ENCODE data around the gene USP24. TPM values are rescaled to one million over a fixed set of nuclear protein-coding genes. Genes with fewer than 3 reads are reported as not detected.

Gene USP24
- polyA plus RNA-seq, 1 of the 3 experiments (the other 2 are of a cell fraction): 8.1 TPM

GRCh38 chr1:55089683-55090082 lies 125.5 kb downstream of the USP24 start:
- H3F3A ChIP-seq (replicated peaks; ENCODE audit: insufficient read depth): no peaks in the 10 kb centered on the region
- no peak overlapping the region for H2AFZ ChIP-seq (ENCODE audit: low read depth)
- H3K79me2 ChIP-seq (ENCODE audit: insufficient read depth): no peaks in the 10 kb centered on the region
- no peaks in the 10 kb centered on the region for H3K9me2 ChIP-seq
- TF ChIP-seq GATA2 (CRISPR knock-in tag; IDR thresholded peaks at IDR 0.05) (no peak), MEF2A (IDR thresholded peaks at IDR 0.05; ENCODE audit: borderline replicate concordance, low read depth) (no peak), EZH2phosphoT487 (IDR thresholded peaks at IDR 0.05; ENCODE audit: borderline replicate concordance, low read depth) (no peak)
- no peaks in the 10 kb centered on the region; a peak in 1 of 4 replicates for H3K4me1 ChIP-seq (ENCODE audit: control insufficient read depth in 1 of 2, insufficient read depth in 2 of 2, low read depth in 1 of 2, low read length in 1 of 2)
- ChIA-PET POLR2A (no interaction called here), CTCF (no interaction called here)
- H3K27ac ChIP-seq (ENCODE audit: low read depth in 2 of 2, low read length in 1 of 2): no peak overlapping the region
- no peaks in the 10 kb centered on the region for H3K9me3 ChIP-seq
- H3K4me2 ChIP-seq: no peak overlapping the region
- peaks cover 81 to 88% of the 10 kb centered on the region in 2 experiments for H3K36me3 ChIP-seq (replicated peaks in 1 of 2; ENCODE audit: control insufficient read depth in 1 of 2, insufficient read depth in 2 of 2, low read length in 1 of 2)
- no peaks in the 10 kb centered on the region for H3K27me3 ChIP-seq (ENCODE audit: insufficient read depth)
- H3K4me3 ChIP-seq (ENCODE audit: low read depth in 2 of 2, low read length in 1 of 2): no peak overlapping the region
- no peaks in the 10 kb centered on the region for H4K20me1 ChIP-seq (ENCODE audit: insufficient read depth)
- no peak overlapping the region for H3K9ac ChIP-seq
- DNase-seq: no peak
- WGBS (ENCODE audit: low lambda C conversion rate): 82% methylated on average over 2 of the region's 2 CpGs

DNA sequence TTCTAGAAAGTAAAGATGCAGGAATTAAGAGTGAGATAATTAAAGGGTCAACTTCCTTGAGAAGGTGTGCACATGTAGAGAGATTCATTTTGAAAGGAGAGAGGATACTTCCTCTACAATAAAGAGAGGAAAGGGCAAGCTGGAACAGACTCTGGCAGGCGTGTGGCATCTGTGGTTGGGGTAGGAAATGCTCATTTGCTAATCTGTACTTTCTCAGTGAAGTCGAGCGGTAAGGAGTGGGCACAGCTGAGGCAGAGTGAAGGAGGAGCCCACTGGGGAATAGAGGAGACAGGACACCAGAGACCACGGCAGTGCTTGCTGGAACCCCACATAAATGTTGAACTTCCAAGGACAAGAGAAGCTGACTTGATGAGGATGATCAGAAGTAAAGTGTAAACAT lies 126.8 kb downstream of the USP24 start:
- Histone ChIP-seq H3K36me3 (replicated peaks in 1 of 2; ENCODE audit: control insufficient read depth in 1 of 2, insufficient read depth in 2 of 2, low read length in 1 of 2) (peaks cover 81 to 89% of the 10 kb centered on the region in 2 experiments), H3K9me3 (no peaks in the 10 kb centered on the region), H3K9me2 (no peaks in the 10 kb centered on the region), H3K4me1 (ENCODE audit: control insufficient read depth in 1 of 2, insufficient read depth in 2 of 2, low read depth in 1 of 2, low read length in 1 of 2) (no peaks in the 10 kb centered on the region; a peak in 1 of 4 replicates), H4K20me1 (ENCODE audit: insufficient read depth) (no peaks in the 10 kb centered on the region), H3K9ac (no peak overlapping the region), H2AFZ (ENCODE audit: low read depth) (no peak overlapping the region), H3K27ac (ENCODE audit: low read depth in 2 of 2, low read length in 1 of 2) (no peak overlapping the region), H3F3A (replicated peaks; ENCODE audit: insufficient read depth) (no peaks in the 10 kb centered on the region), H3K79me2 (ENCODE audit: insufficient read depth) (no peaks in the 10 kb centered on the region), H3K27me3 (ENCODE audit: insufficient read depth) (no peaks in the 10 kb centered on the region), H3K4me2 (no peak overlapping the region), H3K4me3 (ENCODE audit: low read depth in 2 of 2, low read length in 1 of 2) (no peak overlapping the region)
- DNase-seq: no peak
- POLR2A ChIA-PET: interaction anchor here (0.6 kb wide), 1 partner anchor 234 kb away, joined by 3 read pairs; no protein-coding TSS in a partner anchor
- TF ChIP-seq YY1 (IDR thresholded peaks at IDR 0.05; ENCODE audit: low read depth) (no peak), GATA2 (CRISPR knock-in tag; IDR thresholded peaks at IDR 0.05) (no peak), RAD21 (IDR thresholded peaks at IDR 0.05; ENCODE audit: low read length) (no peak), TEAD4 (IDR thresholded peaks at IDR 0.05; ENCODE audit: borderline replicate concordance, insufficient read depth) (no peak), JUND (IDR thresholded peaks at IDR 0.05) (no peak), RXRA (IDR thresholded peaks at IDR 0.05; ENCODE audit: borderline replicate concordance, low read depth) (no peak), RCOR1 (IDR thresholded peaks at IDR 0.05; ENCODE audit: low read length) (no peak), MAX (IDR thresholded peaks at IDR 0.05; ENCODE audit: low read depth) (no peak), SMC3 (IDR thresholded peaks at IDR 0.05; ENCODE audit: low read depth, low read length) (no peak), TAF1 (IDR thresholded peaks at IDR 0.05; ENCODE audit: borderline replicate concordance, low read depth, low read length) (no peak), ZBTB33 (IDR thresholded peaks at IDR 0.05; ENCODE audit: borderline replicate concordance, low read depth) (no peak), CHD2 (IDR thresholded peaks at IDR 0.05; ENCODE audit: low read length, partially characterized antibody) (no peak)
- WGBS (ENCODE audit: low lambda C conversion rate): 97% methylated on average over 4 of the region's 4 CpGs
- CTCF ChIA-PET: interaction anchor here (0.9 kb wide), 1 partner anchor 17 kb away, joined by 4 read pairs; no protein-coding TSS in a partner anchor
